ENCODE data around the gene RAI1. TPM values are rescaled to one million over a fixed set of nuclear protein-coding genes. Genes with fewer than 3 reads are reported as not detected.

RAI1 gene
- total RNA-seq, 2 donors from 2014 or later: 15.8 to 23.8 TPM

DNA sequence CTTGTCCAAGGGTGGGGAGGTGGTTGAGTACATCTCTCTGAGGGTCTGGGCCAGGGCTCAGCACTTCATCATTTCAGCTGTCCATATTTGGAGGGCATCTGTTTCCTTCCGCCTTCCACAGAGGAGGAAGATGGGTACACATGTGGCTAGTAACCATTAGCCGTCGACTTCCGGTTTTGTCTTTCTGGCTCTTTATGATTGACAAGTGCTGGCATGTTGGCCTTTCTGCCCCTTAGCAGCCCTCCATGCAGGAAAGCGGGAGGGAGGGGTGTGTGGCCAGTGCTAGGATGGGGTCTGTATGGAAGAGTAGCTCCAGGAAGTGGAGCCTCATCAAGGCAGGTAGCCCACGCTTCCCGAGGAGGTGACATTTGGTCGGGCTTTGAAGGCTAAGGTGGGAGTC, 69.6 kb downstream of the RAI1 start:
- ATAC-seq: no peak
- no peak for DNase-seq
- intact Hi-C loops (cut with DNase I, micrococcal nuclease): no loop called here

DNA sequence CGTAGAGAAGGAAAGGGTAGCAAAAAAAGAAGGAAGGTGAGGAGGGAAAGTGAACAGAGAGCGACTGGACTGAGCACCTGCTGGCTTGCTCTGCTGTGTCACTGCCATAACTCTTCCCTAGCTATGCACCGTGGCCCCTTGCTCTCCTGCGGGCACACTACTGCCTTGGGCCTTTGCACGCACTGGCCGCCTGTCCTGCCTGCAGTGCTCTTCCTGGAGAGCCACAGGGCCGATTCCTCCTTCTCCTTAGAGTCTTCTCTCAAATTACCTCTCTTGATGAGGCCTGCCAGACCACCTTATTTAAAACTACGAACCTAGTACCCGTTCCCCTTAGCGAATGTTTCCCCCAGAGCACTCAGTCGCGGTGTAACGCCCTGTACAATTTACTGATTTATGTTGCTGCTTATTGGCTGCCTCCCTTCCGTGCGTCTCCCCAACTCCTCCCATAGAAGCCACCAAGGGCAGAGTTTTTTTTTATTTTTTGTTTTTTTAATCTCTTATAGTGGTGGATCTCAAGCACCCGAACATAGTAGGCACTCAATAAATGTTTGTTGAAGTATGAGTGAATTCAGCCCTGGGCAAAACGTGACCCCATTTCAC, 70.3 kb downstream of the RAI1 start:
- no peak for DNase-seq
- ATAC-seq: peak; percentile 7
- intact Hi-C loops (cut with DNase I, micrococcal nuclease): no loop called here

GRCh38 chr17:17752089-17752820, 71.0 kb downstream of the RAI1 start:
- peak; percentile 94 for ATAC-seq
- intact Hi-C loops (cut with DNase I, micrococcal nuclease): no loop called here

GRCh38 chr17:17752821-17753321, 71.6 kb downstream of the RAI1 start:
- ATAC-seq: no peak
- intact Hi-C loops (cut with DNase I, micrococcal nuclease): no loop called here

More at GRCh38 chr17:17752089-17752820, 71.0 kb downstream of the RAI1 start:
- peak; percentile 96 to 97 for DNase-seq

DNA sequence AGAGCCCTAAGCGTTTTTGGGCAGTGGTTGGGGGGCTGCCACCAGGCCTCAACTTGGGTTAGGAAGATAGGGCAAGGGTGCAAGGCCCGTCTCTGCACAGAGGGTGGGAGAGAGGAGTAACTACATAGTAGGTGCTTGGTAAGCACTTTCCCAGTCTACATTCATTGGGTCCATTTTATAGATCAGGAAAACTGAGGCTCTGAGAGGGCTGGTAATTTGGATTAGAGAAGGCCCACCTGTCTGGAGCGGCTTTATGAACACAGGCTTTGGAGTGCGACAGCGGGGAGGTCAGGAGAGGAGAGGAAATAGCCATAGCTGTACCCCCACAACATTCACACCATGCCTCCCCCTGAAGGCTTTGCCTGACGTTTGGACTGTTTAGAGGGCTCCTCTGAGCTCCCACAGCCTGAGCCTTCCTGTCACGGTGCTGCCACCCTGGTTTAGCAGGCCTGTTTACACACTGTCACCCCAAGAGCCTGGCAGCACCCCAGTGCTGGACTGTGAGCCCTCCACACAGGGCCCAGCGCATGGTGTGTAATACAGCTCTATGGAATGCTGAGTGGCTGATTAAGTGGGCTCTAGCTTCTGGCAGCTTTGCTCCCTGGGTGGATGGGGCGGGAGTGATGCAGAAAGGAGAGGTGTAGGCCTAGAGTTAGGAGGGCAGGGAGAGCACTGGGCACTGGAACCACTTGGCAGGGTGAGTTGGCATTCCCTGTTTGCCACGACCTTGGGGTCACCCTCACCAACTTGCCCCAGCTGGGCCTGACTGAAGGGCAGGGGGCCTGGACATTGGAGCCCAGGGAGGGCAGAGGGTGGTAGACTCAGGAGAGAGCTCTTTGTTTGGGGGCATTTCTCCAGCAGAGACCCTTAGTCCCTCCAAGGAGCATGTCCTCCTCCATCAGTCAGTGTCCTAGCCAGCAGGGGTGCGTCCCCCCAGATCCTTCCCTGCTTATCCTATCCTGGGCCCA, 73.7 kb downstream of the RAI1 start:
- intact Hi-C loops (cut with DNase I, micrococcal nuclease): no loop called here
- no peak for ATAC-seq
- no peak for DNase-seq

More at GRCh38 chr17:17752821-17753321, 71.6 kb downstream of the RAI1 start:
- DNase-seq: peak in 1 of 2 donors; percentile 43

GRCh38 chr17:17755715-17756114, 74.5 kb downstream of the RAI1 start:
- intact Hi-C loops (cut with DNase I, micrococcal nuclease): no loop called here
- no peak for ATAC-seq
- DNase-seq: no peak

- ATAC-seq: no peak
- intact Hi-C loops (cut with DNase I, micrococcal nuclease): no loop called here
- peak in 1 of 2 donors; percentile 32 for DNase-seq
These were observed 76.1 kb downstream of the RAI1 start for GRCh38 chr17:17757391-17757791.

DNA sequence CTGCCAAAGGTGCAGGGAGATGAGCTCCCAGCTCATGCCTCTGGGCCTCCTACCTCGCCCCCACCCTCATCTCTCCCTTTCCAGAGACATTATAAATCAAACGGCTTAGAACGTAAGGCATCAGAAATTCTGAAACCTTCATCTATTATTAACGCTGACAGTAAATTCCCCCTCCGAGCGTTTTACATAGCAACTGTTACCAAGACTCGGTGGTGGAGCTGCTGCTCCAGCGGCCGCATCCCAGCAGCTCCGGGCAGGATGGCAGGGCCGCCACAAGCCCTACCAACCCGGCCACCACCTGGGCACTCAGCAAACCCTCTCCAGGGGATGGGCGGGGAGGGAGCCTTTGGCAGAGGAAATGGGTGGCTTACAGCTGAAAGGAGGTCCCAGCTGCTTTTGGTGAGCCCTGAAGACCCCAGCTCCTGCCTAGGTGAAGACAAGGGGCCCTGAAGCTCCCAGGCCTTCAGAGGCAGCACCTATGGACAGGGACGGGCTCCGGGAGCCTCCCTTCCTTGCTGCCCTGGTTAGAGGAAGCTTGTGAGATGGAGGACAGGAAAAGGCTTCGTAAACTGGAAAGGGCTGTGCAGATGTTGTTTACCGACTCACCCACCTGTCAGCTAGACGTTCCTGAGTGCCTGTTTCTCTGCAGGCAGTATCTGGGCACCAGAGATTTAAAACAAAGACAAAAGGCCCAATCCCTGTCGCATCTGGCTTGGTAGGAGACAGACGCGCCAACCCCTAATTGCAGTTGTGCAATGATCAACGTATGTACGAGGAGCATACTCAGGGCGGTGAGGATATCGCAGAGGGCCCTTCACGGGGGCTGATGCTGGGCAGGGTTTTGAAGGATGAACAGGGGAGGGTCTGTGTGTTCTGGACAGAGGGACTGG, 76.9 kb downstream of the RAI1 start:
- intact Hi-C loops (cut with DNase I, micrococcal nuclease): no loop called here
- ATAC-seq (no peak), DNase-seq (no peak)

DNA sequence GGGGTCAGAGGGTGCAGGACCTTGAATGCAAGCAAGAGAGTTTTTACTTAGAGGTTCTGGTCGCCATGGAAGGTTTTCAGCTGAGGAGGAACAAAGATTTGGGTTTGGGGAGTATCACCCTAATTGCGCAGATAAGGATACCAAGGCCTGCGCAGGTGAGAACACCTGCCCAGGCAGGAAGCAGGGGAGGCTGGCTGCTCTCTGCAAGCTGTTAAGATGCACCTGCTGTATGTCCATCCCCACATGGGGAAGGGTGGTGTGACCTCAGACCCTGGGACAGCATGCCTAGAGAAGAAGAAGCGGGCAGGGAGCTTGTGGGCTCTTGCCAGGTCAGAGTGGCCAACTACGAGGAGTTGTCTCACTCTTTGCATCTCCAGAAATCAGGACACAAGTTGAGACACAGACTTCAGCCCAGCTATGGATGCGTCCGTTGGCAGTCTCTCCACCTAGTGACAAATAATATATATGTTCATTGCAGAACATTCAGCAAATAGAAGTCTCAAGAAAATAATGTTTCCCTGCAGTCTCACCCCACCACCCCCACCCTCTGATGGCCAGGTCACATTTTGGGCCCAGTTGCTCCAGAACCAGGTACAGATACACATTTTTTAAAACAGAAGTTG, 77.8 kb downstream of the RAI1 start:
- DNase-seq (no peak), ATAC-seq (no peak)
- intact Hi-C loops (cut with DNase I, micrococcal nuclease): no loop called here

- ATAC-seq (no peak), DNase-seq (no peak)
- intact Hi-C loops (cut with DNase I, micrococcal nuclease): no loop called here
These were observed 79.1 kb downstream of the RAI1 start for GRCh38 chr17:17760350-17760749.

DNA sequence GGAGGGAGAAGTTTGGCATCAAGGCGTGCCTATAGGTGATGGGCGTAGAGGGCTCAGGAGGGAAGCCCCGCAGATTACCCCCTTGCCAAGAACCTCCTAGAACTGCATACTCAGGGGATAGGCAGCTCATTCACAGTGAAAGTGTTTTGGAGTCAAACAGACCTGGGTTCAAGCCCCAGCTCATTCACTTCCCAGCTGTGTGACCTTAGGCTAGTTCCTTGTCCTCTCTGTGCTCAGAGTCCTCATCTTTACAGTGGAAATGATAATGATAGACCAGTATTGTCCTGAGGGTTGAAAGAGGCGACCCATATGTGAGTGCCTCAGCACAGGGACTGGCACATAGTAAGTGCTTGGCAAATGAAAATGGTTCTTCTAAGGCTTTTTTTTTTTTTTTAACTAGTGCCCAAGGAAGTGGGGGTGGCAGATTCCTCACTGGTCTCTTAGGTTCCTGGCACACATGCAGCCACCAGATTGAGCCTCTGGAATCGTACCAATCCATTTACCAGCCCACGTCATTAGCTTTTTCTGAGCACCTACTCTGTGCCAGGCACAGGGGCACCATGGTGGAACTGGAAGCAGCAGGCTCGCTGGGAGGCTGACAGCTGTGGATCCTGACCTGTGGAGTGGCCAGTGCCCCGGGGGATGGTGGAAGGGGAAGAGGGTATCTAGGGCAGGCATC, 79.8 kb downstream of the RAI1 start:
- DNase-seq: no peak

GRCh38 chr17:17761894-17762743, 80.9 kb downstream of the RAI1 start:
- intact Hi-C loops (cut with DNase I, micrococcal nuclease): no loop called here
- no peak for DNase-seq
- ATAC-seq: no peak

More for the DNA sequence above, 79.8 kb downstream of the RAI1 start:
- ATAC-seq: no peak
- intact Hi-C loops (cut with DNase I, micrococcal nuclease): no loop called here

- intact Hi-C loops (cut with DNase I, micrococcal nuclease): no loop called here
- DNase-seq (no peak), ATAC-seq (no peak)
These were observed 81.5 kb downstream of the RAI1 start for GRCh38 chr17:17762744-17763105.

DNA sequence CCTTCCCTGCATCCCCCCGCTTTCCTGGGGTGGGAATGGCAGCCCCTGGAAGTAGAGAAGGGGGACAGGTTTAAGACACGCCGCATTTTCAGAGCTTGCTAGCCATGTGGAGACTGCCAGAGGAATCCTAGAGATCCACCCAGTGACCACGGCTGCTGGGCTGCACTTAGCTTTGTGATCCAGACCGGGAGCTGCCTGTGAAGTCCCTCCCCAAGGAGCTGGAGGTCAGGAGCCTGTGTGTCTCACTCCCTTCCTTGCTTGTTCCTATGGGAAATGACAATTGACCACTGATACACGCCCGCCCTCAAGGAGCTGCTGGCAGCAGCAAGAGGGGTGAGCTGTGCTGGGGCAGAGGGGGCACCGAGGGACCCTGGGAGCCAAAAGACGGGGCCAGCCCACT, 81.9 kb downstream of the RAI1 start:
- DNase-seq (no peak), ATAC-seq (no peak)
- intact Hi-C loops (cut with DNase I, micrococcal nuclease): no loop called here

- ATAC-seq: no peak
- DNase-seq: no peak
- intact Hi-C loops (cut with DNase I, micrococcal nuclease): no loop called here
These were observed 82.5 kb downstream of the RAI1 start for GRCh38 chr17:17763734-17764133.

GRCh38 chr17:17765359-17766076, 84.3 kb downstream of the RAI1 start:
- intact Hi-C loops (cut with DNase I, micrococcal nuclease): no loop called here
- no peak for DNase-seq
- ATAC-seq: no peak

Measured in left colon (tissue), 2 donors.